Activated CD8-positive, alpha-beta T cell treated with anti-CD3 and anti-CD28 coated beads for 36 hours (primary cell): ENCODE measurements around the gene CFAP69. TPM values are rescaled to one million over a fixed set of nuclear protein-coding genes. Genes with fewer than 3 reads are reported as not detected.
A peak's percentile ranks its signal among the peaks of the same experiment; 100 is the strongest.
"Not testable (repeated sequence)": the region's sequence is repeated elsewhere in the genome, so short reads cannot be mapped to it uniquely, and the experiment has no call there.

Experiments
- ATAC-seq: fragments of 200-7000 bp; cut with Tn5 transposase; one replicate; pipeline ENCODE4 v1.10.0; 2021; ENCODE audit warnings: mild to moderate bottlenecking, moderate library complexity
- CTCF ChIA-PET: fragments of 350-600 bp; sonication (Branson Sonifier 250); formaldehyde crosslinking; loops from one replicate; lab custom pipeline; 2021; ENCODE audit warnings: antibody characterized with exemption; lab: Charles Lee
- POLR2A ChIA-PET: fragments of 350-600 bp; sonication (Branson Sonifier 250); formaldehyde crosslinking; loops from one replicate; lab custom pipeline; 2021; ENCODE audit warnings: antibody characterized with exemption; lab: Charles Lee
- DNase-seq: peaks from one replicate; pipeline ENCODE4 v3.0.0-alpha.2; 2020
- H3K27ac Mint-ChIP-seq: one replicate; pipeline ENCODE4 v1.8.0; 2021; ENCODE audit warnings: mild to moderate bottlenecking, mixed read lengths
- H3K27me3 Mint-ChIP-seq: one replicate; pipeline ENCODE4 v1.8.0; 2021; ENCODE audit warnings: mixed read lengths
- H3K36me3 Mint-ChIP-seq: one replicate; pipeline ENCODE4 v1.8.0; 2021; ENCODE audit warnings: low read depth, mixed read lengths
- H3K4me1 Mint-ChIP-seq: one replicate; pipeline ENCODE4 v1.8.0; 2021; ENCODE audit warnings: low read depth, mixed read lengths
- H3K4me3 Mint-ChIP-seq: one replicate; pipeline ENCODE4 v1.8.0; 2021; ENCODE audit warnings: mild to moderate bottlenecking, moderate library complexity, mixed read lengths
- H3K9me3 Mint-ChIP-seq: one replicate; pipeline ENCODE4 v1.8.0; 2021; ENCODE audit warnings: mixed read lengths
- CTCF ChIP-seq: fragments of 200-600 bp; IDR thresholded peaks from one replicate; pipeline ENCODE4 v1.8.0; 2022; ENCODE audit warnings: antibody characterized with exemption, mild to moderate bottlenecking
- intact Hi-C: fragments of 100-400 bp; cut with micrococcal nuclease; formaldehyde crosslinking; loops from one replicate; pipeline ENCODE4 v1.10.0; 2022
- total RNA-seq, 2 experiments: library from RNA; stranded (reverse); gene quantifications; one replicate each; pipeline ENCODE4 v1.2.3, GENCODE V29; 2021

Gene CFAP69
- total RNA-seq, 2 experiments from 2014 or later: 0.07 to 0.69 TPM

GRCh38 chr7:90334193-90334843 is 89.3 kb downstream of the CFAP69 start:
- Mint-ChIP-seq H3K27ac (no peak overlapping the region), H3K27me3 (peaks cover 7% of the 10 kb centered on the region), H3K9me3 (no peaks in the 10 kb centered on the region), H3K4me1 (no peaks in the 10 kb centered on the region), H3K36me3 (no peaks in the 10 kb centered on the region), H3K4me3 (no peak overlapping the region)
- DNase-seq: no peak
- no peak for ATAC-seq
- intact Hi-C loops: no loop called here
- ChIA-PET CTCF (interaction anchor here (1.3 kb wide), 1 partner anchor 12 kb away, joined by 3 read pairs; no protein-coding TSS in a partner anchor), POLR2A (interaction anchor here (3.5 kb wide), 1 partner anchor 12 kb away, joined by 14 read pairs; the partner anchor contains the start of gene GTPBP10)
- TF ChIP-seq CTCF: no peak

- DNase-seq, H3K27ac Mint-ChIP-seq, H3K27me3 Mint-ChIP-seq, H3K4me3 Mint-ChIP-seq, H3K9me3 Mint-ChIP-seq, intact Hi-C loops, ATAC-seq, H3K36me3 Mint-ChIP-seq, H3K4me1 Mint-ChIP-seq: not testable (repeated sequence)
- CTCF ChIA-PET: interaction anchor here (1.3 kb wide), 1 partner anchor 11 kb away, joined by 3 read pairs; no protein-coding TSS in a partner anchor
- POLR2A ChIA-PET: interaction anchor here (3.5 kb wide), 1 partner anchor 11 kb away, joined by 14 read pairs; the partner anchor contains the start of gene GTPBP10
These were observed 90.0 kb downstream of the CFAP69 start for GRCh38 chr7:90334926-90335325.

DNA sequence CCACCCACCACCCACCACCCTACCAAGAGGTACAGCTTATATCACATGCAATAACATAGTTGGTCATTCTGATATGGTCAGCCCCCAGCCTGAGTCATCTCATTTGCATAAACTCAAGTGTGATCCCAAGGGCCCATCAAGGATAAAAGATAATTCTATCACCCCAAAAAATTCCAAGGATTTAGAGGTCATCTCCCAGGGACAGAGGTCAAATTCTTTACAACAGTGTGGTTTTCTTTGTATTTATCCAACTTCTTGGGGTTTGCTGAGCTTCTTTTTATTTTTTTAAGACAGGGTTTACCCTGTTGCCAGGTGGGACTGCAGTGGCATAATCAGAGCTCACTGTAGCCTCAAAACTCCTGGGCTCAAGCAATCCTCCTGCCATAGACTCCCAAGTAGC is 92.1 kb downstream of the CFAP69 start:
- TF ChIP-seq CTCF: no peak
- H3K27me3 Mint-ChIP-seq: peaks cover 6% of the 10 kb centered on the region
- DNase-seq: no peak
- H3K36me3 Mint-ChIP-seq: no peaks in the 10 kb centered on the region
- POLR2A ChIA-PET: interaction anchor here (3.5 kb wide), 1 partner anchor 9 kb away, joined by 14 read pairs; the partner anchor contains the start of gene GTPBP10
- ATAC-seq: no peak
- H3K9me3 Mint-ChIP-seq: no peaks in the 10 kb centered on the region
- CTCF ChIA-PET: interaction anchor here (0.8 to 1.2 kb wide), 3 partner anchors 9 to 91 kb away, joined by 3 read pairs; no protein-coding TSS in a partner anchor
- intact Hi-C loops: no loop called here
- no peak overlapping the region for H3K27ac Mint-ChIP-seq
- H3K4me1 Mint-ChIP-seq: no peaks in the 10 kb centered on the region
- no peak overlapping the region for H3K4me3 Mint-ChIP-seq

- Mint-ChIP-seq H3K36me3 (peaks cover 26% of the 10 kb centered on the region), H3K4me3 (peak overlapping the region; percentile 95), H3K9me3 (peaks cover 2% of the 10 kb centered on the region), H3K4me1 (peaks cover 30% of the 10 kb centered on the region), H3K27ac (peak overlapping the region; percentile 98), H3K27me3 (no peaks in the 10 kb centered on the region)
- DNase-seq (no peak), ATAC-seq (no peak)
- no peak for TF ChIP-seq CTCF
- ChIA-PET POLR2A (interaction anchor here (2.1 kb wide), 1 partner anchor 9 kb away, joined by 14 read pairs; no protein-coding TSS in a partner anchor), CTCF (interaction anchor here (1.3 to 1.7 kb wide), 2 partner anchors 9 to 83 kb away, joined by 5 to 6 read pairs; no protein-coding TSS in a partner anchor)
- intact Hi-C loops: loop anchor here (5.0 kb wide), 1 partner anchor 57 kb away; the partner anchor contains the start of gene CLDN12
These were observed 100.0 kb downstream of the CFAP69 start for GRCh38 chr7:90345016-90345415.

GRCh38 chr7:90345595-90346335 is 100.8 kb downstream of the CFAP69 start:
- H3K27ac Mint-ChIP-seq: peak overlapping the region; percentile 98
- ChIA-PET CTCF (interaction anchor here (0.5 to 1.7 kb wide), 20 partner anchors 9 to 183 kb away, joined by 3 to 6 read pairs (median 3); partner anchors contain the start of gene CLDN12), POLR2A (interaction anchor here (0.6 to 2.1 kb wide), 6 partner anchors 10 to 1899 kb away, joined by 3 to 14 read pairs (median 3); partner anchors contain the start of gene CLDN12)
- H3K4me3 Mint-ChIP-seq: peak overlapping the region; percentile 95
- no peaks in the 10 kb centered on the region for H3K27me3 Mint-ChIP-seq
- ATAC-seq (peak; percentile 12), DNase-seq (peak; percentile 9)
- intact Hi-C loops: loop anchor here (5.0 kb wide), 1 partner anchor 57 kb away; the partner anchor contains the start of gene CLDN12
- TF ChIP-seq CTCF: no peak
- peaks cover 2% of the 10 kb centered on the region for H3K9me3 Mint-ChIP-seq
- H3K4me1 Mint-ChIP-seq: peaks cover 38% of the 10 kb centered on the region
- H3K36me3 Mint-ChIP-seq: peaks cover 34% of the 10 kb centered on the region
